ENCODE data around the gene MYH7.
"Not testable (repeated sequence)": the region's sequence is repeated elsewhere in the genome, so short reads cannot be mapped to it uniquely, and the experiment has no call there.

MYH7 gene

DNA sequence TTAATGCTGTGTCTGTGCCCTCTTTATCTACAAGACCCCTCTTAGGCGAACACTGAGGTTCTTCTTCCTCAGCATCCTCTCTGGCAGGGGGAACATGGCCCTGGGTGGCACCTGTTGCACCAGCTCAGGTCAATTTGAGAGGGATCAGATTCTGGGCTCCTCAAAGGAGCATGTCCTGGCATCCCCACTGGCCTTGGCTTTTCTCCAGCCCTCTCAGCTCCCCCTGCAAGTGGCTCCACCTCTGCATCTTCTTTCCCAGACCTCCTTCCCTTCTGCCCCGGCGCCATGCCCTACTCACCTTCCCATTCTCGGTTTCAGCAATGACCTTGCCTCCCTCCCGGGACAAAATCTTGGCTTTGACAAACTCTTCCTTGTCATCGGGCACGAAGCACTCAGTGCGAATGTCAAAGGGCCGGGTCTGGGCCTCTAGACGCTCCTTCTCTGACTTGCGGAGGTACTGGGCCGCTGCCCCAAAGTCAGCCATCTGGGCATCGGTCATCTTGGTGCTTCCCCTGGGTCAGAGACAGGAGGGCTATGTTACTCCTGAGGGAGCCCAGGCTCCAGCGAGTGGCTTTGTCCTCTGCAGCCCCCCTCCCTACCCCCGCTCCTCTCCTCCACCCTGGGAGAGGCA is 28.6 kb downstream of the MYH7 start:
- DNase-seq (ENCODE audit: low read depth) = no peak

DNA sequence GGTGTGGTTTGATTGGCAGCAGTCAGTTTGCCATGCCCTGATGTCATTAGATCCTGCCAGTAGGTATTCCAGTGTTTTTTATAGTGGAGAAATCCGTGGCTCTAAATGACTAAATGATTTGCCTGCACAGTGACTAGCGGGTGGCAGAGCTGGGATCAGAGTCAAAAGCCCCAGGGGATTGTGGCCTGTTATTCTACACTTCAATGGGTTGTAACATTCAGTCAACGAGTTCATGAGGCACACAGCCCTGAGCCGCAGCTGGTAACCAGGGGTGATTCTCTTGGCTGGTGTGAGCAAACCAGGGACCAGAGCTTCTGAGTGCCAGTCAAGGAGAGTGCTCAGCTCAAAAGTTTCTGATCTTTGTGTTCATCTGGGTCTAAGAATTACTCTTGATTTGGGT is 29.2 kb downstream of the MYH7 start:
- no peak for DNase-seq (ENCODE audit: low read depth)

DNA sequence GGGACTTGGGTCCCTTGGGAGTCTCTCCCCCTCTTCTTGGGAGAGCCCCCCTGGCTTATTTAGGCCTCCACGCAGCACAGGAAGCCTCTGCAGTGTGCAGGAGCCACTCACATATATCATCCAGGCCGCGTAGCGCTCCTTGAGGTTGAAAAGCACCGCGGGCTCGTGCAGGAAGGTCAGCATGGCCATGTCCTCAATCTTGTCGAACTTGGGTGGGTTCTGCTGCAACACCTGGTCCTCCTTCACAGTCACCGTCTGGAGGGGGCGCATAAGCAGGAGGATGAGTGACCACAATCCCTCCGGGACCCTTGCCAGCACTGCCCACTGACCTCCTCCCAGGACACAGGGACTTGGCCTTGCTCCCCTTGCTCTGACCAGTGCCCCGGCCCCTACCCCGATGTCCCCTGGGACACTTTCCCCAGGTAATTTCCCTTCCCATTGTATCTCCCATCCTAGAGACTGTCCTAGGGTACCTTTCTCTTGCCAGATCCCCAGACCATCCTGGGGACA is 29.9 kb downstream of the MYH7 start:
- DNase-seq (ENCODE audit: low read depth) = no peak

DNA sequence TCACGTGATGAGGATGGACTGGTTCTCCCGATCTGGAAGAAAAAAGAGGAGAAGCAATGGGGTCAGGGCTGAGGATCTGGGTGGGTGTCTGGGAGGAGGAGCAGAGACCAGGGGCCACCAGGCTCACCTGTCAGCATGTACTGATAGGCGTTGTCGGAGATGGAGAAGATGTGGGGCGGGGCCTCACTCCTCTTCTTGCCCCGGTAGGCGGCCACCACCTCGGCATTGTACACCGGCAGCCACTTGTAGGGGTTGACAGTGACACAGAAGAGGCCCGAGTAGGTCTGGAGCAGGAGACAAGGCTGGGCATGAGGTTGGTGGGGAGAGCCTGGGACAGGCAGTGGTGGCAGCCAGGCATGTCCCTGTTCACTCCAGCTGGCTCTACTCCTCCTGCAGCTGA is 30.4 kb downstream of the MYH7 start:
- no peak for DNase-seq (ENCODE audit: low read depth)

DNA sequence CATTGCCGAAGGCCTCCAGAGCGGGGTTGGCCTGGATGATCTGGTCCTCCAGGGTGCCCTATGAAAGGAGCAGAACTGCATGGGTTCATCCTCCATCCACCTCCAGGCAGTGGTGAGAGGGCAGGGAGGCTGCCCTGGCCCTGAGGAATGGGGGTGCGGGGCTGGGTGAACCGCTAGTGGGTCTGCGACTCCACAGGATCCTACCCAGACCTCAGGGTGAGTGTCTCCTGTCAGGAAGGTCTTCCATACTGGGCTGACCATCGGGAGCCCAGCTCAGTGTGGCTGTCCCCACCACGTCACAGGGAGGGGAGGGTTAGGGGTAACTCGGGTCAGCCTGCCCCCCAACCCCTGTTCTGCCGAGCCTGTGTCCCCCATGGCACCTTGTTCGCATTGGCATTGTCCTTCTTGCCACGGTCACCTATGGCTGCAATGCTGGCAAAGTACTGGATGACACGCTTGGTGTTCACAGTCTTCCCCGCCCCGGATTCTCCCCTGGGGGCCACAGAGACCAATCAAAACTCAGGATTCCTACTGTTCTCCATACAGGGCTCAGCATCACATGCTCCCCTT is 31.0 kb downstream of the MYH7 start:
- no peak for DNase-seq (ENCODE audit: low read depth)

DNA sequence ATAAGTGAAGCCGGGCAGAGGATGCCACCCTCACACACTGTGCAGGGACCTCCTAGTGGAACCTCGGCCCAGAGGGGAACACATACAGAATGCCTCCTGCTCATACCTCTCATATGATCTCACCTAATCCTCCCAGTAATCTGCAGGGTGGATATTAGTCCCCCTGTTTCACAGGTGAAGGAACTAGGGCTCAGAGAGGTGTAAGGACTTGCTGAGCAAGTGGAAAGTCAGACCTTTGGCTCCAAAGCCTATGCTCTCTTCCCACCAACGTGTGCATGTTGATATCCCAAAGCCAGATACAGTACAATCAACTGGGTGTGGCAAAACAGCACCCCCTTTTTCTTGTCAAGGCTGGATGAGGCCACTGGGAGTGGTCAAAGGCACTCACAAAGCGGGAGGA is 31.6 kb downstream of the MYH7 start:
- no peak for DNase-seq (ENCODE audit: low read depth)

DNA sequence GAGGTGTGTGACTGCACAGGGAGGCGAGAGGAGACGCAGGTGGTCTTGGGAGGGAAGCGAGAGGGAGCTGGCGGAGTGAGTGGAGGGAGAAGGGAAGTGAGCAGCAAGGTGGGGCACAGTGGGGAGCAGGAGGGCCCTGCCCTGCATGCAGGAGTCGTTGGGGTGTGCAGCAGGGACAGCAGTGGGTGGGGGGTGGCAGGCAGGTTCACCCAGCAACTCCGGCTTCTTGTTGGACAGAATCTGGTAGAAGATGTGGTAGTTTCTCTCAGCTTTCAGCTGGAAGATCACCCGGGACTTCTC is 32.4 kb downstream of the MYH7 start:
- DNase-seq (ENCODE audit: low read depth) = no peak

DNA sequence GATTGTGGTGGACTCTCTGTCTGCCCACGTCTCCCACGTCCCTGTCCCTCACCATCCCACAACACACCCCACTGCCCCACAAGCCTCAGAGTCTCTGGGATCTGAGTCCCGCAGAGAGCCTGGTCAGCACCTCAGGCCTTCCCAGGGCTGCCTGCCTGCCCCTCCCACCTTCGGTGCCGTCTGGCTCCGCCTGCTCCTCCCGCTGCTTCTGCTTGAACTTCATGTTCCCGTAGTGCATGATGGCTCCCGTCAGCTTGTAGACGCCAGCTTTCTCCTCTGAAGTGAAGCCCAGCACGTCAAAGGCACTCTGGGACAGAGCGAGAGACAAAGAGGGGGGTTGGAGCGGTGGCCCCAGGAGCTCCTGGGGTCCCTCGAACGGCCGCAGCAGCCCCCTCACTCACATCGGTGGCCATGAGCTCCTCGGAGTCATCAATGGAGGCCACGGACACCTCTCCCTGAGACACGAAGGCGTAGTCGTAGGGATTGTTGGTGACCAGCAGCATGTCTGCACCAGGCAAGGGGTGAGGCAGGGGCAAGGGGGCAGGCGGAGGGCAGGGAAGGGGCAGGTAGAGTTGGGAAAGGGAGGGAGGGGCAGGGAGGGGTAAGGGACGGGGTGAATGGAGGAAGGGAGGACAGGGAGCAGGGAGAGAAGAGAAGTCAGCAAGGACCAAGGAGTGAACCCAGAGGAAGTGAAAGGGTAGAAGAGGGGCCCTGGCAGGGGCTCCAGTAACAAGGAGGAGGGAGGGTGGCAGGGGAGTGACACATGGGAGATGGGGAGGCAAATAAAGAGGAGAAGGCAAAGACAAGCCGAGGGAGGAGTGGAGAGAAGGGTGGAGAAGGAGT is 32.9 kb downstream of the MYH7 start:
- no peak for DNase-seq (ENCODE audit: low read depth)

DNA sequence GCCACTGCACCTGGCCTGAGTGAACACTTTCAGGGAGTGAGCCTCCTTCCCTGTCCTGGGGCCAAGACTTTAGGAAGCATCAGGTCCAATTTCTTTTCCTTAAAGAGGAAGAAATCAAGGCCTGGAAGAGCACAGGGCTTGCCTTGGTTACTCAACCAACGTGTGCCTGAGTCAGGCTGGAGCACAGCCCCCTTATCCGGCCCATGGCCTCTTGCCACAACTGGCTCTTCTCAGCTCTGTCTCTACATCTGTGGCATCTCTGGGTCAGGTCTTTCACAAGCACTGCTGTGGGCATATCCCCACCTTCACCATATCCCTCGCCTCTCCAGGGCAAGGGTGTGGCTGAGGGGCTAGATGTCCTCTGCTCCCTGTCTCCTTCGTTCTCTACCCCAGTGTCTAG is 34.2 kb downstream of the MYH7 start:
- DNase-seq (ENCODE audit: low read depth) = no peak

DNA sequence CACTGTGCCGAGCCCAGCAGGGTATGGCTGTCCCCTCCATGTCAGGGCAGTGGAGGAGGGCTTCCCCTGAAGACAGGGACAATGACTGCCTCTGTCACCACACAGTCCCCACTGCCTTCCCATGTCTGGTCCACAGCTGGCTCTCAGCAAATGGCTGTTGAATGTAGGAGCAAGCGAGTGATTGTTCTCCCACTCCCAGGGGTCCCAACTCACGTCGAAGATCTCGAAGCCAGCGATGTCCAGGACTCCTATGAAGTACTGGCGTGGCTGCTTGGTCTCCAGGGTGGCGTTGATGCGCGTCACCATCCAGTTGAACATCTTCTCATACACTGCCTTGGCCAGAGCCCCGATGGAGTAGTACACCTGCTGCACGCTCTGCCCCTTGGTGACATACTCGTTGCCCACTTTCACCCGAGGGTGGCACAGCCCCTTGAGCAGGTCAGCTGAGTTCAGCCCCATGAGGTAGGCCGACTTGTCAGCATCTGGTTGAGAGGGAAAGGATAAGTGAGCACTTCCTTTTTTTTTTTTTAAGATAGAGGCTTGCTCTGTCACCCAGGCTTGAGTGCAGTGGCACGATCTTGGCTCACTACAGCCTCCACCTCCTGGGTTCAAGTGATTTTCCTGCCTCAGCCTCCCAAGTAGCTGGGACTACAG is 34.8 kb downstream of the MYH7 start:
- DNase-seq (ENCODE audit: low read depth) = not testable (repeated sequence)

DNA sequence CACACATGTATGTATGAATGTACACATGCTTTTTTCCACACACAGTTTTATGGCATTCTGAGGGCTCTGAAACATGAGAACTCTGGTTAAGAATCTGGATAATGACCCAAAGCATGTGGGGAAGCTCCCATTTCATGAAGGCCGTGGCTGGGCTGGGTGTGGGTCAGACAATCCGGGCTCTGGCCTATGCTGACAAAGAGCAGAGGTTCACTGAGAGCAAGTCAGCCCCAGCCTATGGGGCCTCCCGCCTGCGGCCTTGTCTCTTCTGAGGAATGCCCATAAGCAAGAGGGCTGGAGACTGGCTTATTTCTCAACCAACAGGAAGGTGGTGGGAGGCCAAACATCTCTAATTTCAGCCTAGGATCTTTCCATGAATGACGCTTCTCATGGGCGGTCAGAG is 35.9 kb downstream of the MYH7 start:
- no peak for DNase-seq (ENCODE audit: low read depth)

DNA sequence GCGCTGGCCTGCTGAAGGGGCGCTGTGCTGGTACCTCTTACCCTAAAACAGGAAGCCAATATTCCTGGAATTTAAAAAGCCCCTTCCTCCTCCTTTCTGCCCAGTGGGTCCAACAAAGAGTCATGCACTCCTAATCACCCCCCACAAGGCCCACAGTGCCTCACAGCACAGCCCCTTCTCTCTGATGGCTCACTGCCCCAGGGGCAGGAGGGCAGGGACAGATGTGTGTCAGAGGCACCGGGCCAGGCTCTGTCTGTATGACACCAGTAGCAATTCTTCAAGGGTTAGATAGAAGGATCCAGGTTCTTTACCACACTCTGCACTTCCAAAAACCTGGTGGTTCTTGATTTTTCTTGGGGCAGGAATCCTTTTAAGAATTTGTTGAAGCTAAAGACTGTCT is 36.3 kb downstream of the MYH7 start:
- DNase-seq (ENCODE audit: low read depth) = no peak

DNA sequence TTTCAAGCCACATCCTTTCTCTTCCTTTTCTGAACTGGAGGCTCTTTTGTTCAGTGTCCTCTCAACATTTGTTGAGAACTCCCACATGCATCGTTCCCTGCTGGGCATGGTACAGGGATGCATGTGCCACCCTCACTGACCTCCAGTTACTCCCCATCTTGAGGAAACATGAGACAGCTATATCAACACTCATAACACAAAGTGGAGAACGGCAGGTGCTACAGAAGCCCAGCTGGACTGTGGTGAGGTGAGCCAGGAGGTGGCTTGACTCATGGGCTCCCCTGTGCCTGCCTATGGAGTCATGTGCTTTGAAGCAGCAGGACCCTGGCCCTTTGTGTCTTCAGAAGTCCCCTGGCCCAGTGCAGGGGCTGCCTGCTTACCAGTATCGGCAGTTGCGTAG is 37.1 kb downstream of the MYH7 start:
- no peak for DNase-seq (ENCODE audit: low read depth)

DNA sequence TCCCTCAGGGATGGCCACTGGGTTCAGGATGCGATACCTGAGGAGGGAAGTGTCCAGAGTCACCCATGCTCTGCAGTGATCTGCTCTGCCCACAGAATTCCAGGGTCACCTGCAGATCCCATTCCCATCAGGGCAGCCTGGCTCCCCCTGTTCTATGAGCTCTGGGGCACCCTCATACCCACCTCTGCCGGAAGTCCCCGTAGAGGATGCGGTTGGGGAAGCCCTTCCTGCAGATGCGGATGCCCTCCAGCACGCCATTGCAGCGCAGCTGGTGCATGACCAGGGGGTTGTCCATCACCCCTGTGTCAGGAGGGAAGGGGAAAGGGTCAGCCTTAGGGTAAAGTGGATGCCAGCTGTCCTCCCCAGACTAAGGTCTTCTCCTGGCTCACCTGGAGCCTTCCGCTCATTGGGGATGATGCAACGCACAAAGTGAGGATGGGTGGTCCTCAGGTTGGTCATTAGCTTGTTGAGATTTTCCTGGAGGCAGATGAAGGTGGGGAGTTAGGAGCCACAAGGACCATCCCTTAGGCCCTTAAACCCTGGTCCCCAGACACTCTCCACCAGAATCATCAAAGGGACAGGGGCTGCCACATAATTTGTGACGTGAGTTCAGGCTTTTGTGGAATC is 38.6 kb downstream of the MYH7 start:
- DNase-seq (ENCODE audit: low read depth) = no peak

DNA sequence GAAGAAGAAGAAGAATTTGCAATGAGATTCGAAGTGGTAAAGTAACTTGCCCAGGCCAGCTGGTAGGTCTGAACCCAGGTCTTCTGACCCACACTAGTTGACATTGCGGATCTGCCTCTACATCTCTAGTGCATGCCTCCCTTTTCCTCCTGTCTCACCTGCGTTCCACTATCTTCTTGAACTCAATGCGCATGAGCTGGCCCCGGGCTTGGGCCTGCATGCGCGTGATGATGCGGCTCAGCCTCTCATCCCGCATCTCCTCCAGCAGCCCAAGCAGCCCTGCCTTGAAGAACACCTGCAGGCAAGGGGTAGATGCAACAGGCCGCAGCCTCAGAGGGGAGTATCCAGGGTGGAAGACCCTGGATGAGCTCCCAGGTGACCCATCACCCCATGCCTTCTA is 39.3 kb downstream of the MYH7 start:
- DNase-seq (ENCODE audit: low read depth) = no peak

DNA sequence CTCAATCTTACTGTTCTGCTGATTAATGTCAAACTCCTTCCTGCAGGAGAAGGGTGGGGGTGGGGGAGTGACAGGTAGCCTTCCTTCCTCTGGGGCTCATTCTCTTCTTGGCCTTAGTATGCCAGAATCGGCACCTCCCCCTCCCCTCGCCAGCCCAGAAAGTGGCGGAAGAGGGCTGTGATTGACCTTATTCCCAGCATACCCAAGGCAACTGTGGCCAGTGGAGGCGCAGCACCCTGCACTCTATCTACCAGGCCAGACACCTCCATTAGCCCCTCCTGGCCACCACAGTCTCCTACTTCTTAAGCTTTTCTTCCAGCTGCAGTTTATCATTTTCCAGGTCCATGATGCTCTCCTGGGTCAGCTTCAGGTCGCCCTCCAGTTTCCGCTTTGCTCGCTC is 42.8 kb downstream of the MYH7 start:
- no peak for DNase-seq (ENCODE audit: low read depth)

DNA sequence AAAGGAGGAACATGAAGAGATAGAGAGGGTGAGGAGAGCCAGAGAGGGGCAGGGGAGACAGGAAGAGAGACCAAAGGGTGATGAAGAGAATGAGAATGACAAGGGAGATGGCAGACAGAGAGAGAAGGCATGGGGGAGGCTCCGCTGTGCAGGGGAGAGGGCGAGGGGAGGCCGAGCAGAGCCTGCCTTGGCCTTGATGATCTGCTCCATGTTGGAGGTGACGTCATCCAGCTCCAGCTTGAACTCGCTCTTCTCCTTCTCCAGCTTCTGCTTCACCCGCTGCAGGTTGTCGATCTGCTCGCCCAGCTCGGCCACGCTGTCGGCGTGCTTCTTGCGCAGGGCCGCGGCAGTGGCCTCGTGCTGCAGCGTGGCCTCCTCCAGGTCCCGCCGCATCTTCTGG is 45.6 kb downstream of the MYH7 start:
- not testable (repeated sequence) for DNase-seq (ENCODE audit: low read depth)

DNA sequence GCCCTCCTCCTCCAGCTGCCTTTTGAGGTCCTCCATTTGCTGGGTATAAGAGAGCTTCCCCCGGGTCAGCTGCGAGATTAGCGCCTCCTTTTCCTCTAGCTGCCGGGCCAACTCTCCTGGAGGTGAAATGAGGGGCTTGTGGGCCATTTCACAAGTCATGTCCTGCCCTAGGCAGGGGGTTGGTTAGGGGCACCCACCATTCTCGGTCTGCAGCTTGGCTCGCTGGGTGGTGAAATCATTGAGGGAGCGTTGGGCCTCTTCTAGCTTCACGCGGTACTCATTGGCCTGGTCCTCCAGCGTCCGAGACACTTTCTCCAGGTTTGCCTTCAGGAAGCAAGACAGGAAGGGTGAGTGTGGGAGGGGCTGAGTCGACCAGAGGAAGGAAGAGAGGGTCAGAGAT is 46.1 kb downstream of the MYH7 start:
- DNase-seq (ENCODE audit: low read depth) = no peak

DNA sequence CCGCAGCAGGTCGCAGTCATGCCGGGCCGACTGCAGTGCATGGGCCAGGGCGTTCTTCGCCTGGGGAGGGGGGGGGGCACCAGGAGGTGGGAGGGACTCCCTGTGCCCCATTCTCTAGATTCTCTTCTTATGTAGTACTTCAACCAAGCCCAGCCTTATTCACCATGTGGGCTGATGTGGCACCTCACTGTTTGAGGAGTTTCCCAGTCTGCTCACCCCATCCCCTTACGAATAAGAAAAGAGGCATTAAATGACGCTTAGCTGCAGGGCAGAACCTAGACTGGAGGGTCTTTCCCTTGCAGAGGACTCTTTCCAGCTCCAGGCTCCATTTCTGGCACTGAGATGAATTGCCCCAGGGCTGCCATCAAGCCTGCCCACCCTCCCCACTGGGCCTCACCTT is 46.5 kb downstream of the MYH7 start:
- no peak for DNase-seq (ENCODE audit: low read depth)

DNA sequence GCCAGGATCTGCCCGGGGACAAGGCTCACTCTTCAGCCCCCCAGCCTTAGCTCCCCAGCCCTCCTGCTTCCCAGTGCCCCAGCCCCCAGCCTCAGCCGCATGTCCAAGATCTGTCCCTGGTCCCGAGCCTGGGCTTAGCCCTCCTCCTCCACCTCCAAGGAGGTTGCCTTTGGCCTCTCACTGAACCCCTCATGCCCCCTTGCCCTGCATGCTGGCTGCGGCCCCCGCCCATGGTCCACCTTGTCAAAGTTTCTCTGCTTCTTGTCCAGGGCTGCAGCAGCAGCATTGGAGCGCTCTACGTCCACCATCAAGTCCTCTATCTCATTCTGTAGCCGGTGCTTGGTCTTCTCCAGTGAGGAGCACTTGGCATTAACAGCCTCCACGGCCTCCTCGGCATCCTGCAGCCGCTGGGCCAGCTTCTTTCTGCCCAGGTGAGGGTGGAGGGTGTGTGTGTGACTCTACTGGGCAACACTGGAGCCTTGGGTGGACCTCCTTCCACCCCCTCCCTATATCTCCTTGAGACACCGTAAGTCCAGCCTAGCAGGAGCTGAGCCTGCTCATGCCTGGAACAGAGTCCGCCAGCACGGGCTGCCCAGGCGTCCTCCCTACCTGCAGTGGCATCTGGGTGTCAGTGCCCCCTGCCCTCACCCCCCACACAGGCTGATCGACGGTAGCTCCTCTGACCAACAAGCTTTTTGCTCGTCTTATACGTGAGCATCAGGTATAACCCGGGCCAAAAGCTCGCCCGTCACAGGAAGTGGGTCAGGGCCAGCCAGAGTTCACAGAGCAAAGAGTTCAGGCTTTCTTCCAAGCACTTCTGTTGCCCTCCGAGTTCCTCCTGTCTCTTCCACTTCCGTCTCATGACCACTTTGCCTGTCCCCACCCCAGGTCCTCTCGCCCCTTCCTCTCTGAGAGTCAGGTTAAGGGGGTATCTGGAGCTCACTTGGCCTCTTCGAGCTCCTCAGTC is 47.3 kb downstream of the MYH7 start:
- no peak for DNase-seq (ENCODE audit: low read depth)

DNA sequence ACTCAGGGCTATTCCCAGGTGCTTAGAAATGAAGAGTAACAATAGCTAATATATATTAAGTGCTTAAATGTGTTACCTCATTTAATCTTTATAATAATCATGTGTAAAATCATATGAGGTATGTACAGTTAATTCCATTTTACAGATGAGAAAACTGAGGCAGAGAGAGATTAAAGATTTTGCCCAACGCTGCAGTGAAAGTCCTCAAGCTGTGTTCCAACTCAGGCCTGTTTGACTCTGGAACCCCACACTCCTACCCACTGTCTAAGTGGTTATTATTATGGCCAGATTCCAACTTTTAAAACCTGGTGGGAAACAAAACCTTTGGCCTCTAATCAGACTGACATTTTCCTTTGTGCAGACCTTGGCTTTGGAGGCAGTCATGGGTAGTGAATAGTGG is 48.5 kb downstream of the MYH7 start:
- no peak for DNase-seq (ENCODE audit: low read depth)

Measured in fibroblast of the conjunctiva (primary cell).